Neutrophil (primary cell): ENCODE results near the gene SERPINA1.

ENCODE experiments used
- H3K27ac ChIP-seq: fragments of 200-600 bp; sonication (generic); 2 replicates; pipeline ENCODE4 v1.5.1; 2016; ENCODE audit warnings: mild to moderate bottlenecking, moderate library complexity
- H3K27me3 ChIP-seq: fragments of 200-600 bp; sonication (generic); 2 replicates; pipeline ENCODE4 v1.6.0; 2016; ENCODE audit warnings: mild to moderate bottlenecking
- H3K36me3 ChIP-seq: fragments of 200-600 bp; sonication (generic); 2 replicates; pipeline ENCODE4 v1.5.1; 2017
- H3K4me1 ChIP-seq, 2 experiments: fragments of 200-600 bp in 1 of 2; sonication (generic) in 1 of 2; 1 replicate in 1 of 2; 2 replicates in 1 of 2; pipeline versions ENCODE4 v1.5.1 to v1.6.1; 2013 to 2016; ENCODE audit warnings: low read depth in 1 of 2, low read length in 1 of 2, mild to moderate bottlenecking in 1 of 2, moderate library complexity in 1 of 2; ENCODE audit not compliant: control insufficient read depth in 1 of 2, insufficient read depth in 1 of 2
- H3K4me3 ChIP-seq, 2 experiments: fragments of 200-600 bp in 1 of 2; sonication (generic) in 1 of 2; 1 replicate in 1 of 2; 2 replicates in 1 of 2; pipeline ENCODE4 v1.5.1; 2013 to 2016; ENCODE audit warnings: low read depth in 1 of 2, low read length in 1 of 2, mild to moderate bottlenecking in 1 of 2, moderate library complexity in 1 of 2
- H3K9me3 ChIP-seq: fragments of 200-600 bp; sonication (generic); 2 replicates; pipeline ENCODE4 v1.5.1; 2016
- CTCF ChIP-seq: fragments of 200-600 bp; sonication (generic); IDR thresholded peaks from 2 replicates; pipeline ENCODE4 v1.5.1; 2016; ENCODE audit warnings: antibody characterized with exemption

The SERPINA1 gene

GRCh38 chr14:94377866-94378470 is 10.4 kb downstream of the SERPINA1 start:
- Histone ChIP-seq H3K4me3 (no peak overlapping the region), H3K27me3 (no peaks in the 10 kb centered on the region), H3K9me3 (peaks cover 5% of the 10 kb centered on the region), H3K27ac (peak overlapping the region; percentile 63), H3K4me1 (peaks cover 11 to 14% of the 10 kb centered on the region in 2 experiments), H3K36me3 (peaks cover 72% of the 10 kb centered on the region)
- no peak for TF ChIP-seq CTCF

DNA sequence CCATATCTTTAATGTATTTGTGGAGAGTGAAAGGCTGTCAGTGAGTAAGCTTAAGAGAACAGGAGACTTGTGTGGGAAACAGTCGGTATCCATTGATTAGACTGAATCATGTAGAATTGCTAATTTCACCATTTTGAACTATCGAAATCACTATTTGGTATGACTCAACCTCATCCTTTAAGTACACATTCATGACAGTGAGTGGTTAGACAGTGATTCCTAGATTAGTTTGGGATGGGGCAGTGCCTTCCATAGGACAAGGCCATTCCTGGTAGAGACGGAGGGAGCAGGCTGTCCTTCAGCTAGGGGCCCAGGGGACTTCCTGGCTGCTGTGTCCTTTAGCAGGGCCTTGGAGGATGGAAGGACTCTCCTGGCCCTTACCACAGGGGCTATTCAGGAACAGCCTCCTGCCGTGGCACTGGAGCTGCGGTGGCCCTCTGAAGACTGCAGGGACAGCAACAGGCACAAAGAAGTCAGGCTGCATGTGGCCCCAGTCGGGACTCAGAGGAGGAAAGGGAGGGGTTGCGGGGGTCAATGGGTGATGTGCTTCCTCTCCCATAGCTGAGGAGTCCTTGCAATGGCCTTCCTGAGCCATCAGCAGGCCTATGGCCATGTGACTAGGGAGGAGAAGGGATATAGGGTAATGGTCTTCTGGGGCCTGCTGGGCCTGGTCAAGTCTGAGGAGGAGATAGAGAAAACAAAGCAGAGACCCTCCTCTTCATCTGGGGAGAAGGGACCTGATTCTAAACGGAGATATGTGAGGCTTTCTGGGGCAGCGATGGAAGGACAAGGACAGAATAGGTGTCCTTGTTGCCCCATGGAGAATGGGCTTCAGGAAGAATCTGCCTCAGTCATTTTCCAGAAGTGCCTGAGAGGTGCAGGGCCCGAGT is 11.2 kb downstream of the SERPINA1 start:
- peaks cover 64% of the 10 kb centered on the region for H3K36me3 ChIP-seq
- no peak overlapping the region for H3K4me3 ChIP-seq
- H3K9me3 ChIP-seq = peaks cover 5% of the 10 kb centered on the region
- H3K4me1 ChIP-seq = peaks cover 4 to 7% of the 10 kb centered on the region in 2 experiments
- TF ChIP-seq CTCF = no peak
- no peaks in the 10 kb centered on the region for H3K27me3 ChIP-seq
- H3K27ac ChIP-seq = peak overlapping the region; percentile 63

DNA sequence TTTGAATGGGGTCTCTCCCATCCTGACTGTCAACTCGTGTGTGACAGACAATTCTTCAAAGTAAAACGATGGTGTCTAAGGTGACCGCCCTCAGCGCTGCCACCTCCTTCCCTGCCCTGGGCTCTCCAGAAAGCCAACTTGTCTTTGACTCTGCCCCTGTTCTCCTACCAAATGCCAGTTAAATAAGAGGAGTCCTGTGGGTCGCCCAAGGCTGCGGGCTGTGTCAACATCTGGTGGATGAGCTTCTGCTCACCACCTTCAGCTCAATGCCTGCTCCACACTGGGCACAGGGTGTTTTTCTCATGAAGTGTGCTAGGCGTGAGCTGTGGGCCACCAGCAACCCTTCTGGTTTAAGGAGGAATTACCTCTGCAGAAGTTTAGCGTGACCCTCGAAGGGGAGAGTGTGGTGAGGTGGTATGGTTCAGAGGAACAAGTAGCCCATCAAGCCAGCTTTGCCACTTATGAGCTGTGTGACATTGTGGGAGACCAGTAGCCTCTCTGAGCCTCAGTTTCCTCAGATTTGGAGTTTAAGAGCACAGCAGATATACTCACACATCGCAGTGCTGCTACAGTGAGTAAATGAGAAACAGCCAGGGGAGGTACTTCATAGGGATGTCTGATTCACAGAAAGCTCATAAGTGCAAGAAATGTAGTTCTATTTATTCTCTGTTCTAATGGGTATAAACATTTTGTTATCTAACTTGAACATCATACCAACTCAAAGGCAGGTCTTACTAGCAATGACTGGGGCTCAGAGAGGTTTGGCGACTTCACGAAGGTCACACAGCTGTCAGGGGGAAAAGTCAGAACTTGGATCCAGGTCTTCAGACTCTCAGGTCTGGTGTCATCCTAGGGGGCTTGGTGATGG is 12.1 kb downstream of the SERPINA1 start:
- Histone ChIP-seq H3K9me3 (peaks cover 5% of the 10 kb centered on the region), H3K27me3 (no peaks in the 10 kb centered on the region), H3K4me3 (no peak overlapping the region), H3K4me1 (no peaks in the 10 kb centered on the region), H3K36me3 (peaks cover 56% of the 10 kb centered on the region), H3K27ac (peak overlapping the region; percentile 63)
- no peak for TF ChIP-seq CTCF

DNA sequence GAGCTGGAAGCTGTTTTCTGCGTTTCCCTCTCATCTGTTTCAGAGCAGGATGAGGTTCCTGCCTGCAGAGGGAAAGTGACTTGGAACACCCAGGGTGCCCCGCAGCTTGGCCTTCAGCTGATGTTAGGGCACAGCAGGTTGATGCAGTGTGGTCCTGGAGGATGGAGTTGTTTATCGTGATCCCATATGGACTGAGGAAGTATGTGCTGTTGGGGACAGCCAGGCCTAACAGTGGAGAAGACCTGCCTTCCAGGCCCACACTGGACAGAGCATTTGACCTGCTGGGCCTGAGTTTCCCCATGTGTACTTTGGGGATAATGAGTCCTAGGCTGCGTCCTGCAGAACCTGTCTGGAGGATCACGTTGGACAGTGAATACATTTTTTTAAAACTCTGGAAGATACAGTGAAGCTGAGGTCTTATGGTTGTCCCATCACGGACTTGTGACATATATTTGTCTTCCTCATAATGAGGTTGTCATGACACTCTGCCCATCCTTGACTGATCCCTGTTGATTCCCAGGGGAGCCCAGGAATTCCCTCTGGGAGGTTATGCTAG is 12.8 kb downstream of the SERPINA1 start:
- H3K27ac ChIP-seq = peak overlapping the region; percentile 63
- H3K4me1 ChIP-seq = no peaks in the 10 kb centered on the region
- no peak overlapping the region for H3K4me3 ChIP-seq
- no peak for TF ChIP-seq CTCF
- H3K9me3 ChIP-seq = peaks cover 5% of the 10 kb centered on the region
- H3K27me3 ChIP-seq = no peaks in the 10 kb centered on the region
- peaks cover 48% of the 10 kb centered on the region for H3K36me3 ChIP-seq

GRCh38 chr14:94374749-94375260 is 13.6 kb downstream of the SERPINA1 start:
- no peak overlapping the region for H3K27ac ChIP-seq
- no peak overlapping the region for H3K4me3 ChIP-seq
- no peaks in the 10 kb centered on the region for H3K27me3 ChIP-seq
- H3K9me3 ChIP-seq = peaks cover 5% of the 10 kb centered on the region
- H3K4me1 ChIP-seq = no peaks in the 10 kb centered on the region
- no peak for TF ChIP-seq CTCF
- peaks cover 40% of the 10 kb centered on the region for H3K36me3 ChIP-seq
